NCI-H1048 (cell line): ENCODE results near the gene SPATS2L.

ENCODE experiments used
- DNase-seq: peaks from one replicate; lab custom pipeline; 2025; lab: John Stamatoyannopoulos, UW

SPATS2L gene

GRCh38 chr2:200466425-200467418, 160.2 kb downstream of the SPATS2L start:
- DNase-seq, result no peak

- DNase-seq, result no peak
Measured at GRCh38 chr2:200467806-200468681, 161.6 kb downstream of the SPATS2L start.

- DNase-seq, result no peak
Measured at GRCh38 chr2:200469708-200470211, 163.3 kb downstream of the SPATS2L start.

- DNase-seq, result no peak
Measured at GRCh38 chr2:200470230-200470629, 163.7 kb downstream of the SPATS2L start.

- DNase-seq, result no peak
Measured at GRCh38 chr2:200471324-200471848, 164.9 kb downstream of the SPATS2L start.

- no peak for DNase-seq
Measured at GRCh38 chr2:200471928-200472645, 165.6 kb downstream of the SPATS2L start.

- no peak for DNase-seq
Measured at GRCh38 chr2:200472853-200473464, 166.5 kb downstream of the SPATS2L start.

GRCh38 chr2:200475795-200476194, 169.3 kb downstream of the SPATS2L start:
- no peak for DNase-seq

GRCh38 chr2:200476836-200477235, 170.3 kb downstream of the SPATS2L start:
- no peak for DNase-seq

GRCh38 chr2:200477667-200478131, 171.2 kb downstream of the SPATS2L start:
- no peak for DNase-seq

- DNase-seq, result no peak
Measured at GRCh38 chr2:200479692-200480265, 173.3 kb downstream of the SPATS2L start.

- no peak for DNase-seq
Measured at GRCh38 chr2:200482194-200482593, 175.7 kb downstream of the SPATS2L start.

- no peak for DNase-seq
Measured at GRCh38 chr2:200483729-200484198, 177.3 kb downstream of the SPATS2L start.

- DNase-seq, result no peak
Measured at GRCh38 chr2:200484934-200485333, 178.4 kb downstream of the SPATS2L start.

GRCh38 chr2:200486529-200486928, 180.0 kb downstream of the SPATS2L start:
- DNase-seq, result no peak

- no peak for DNase-seq
Measured at GRCh38 chr2:200488169-200488568, 181.7 kb downstream of the SPATS2L start.

GRCh38 chr2:200490001-200490400, 183.5 kb downstream of the SPATS2L start:
- no peak for DNase-seq

GRCh38 chr2:200492656-200493055, 186.2 kb downstream of the SPATS2L start:
- no peak for DNase-seq

GRCh38 chr2:200494048-200494447, 187.6 kb downstream of the SPATS2L start:
- DNase-seq, result no peak

GRCh38 chr2:200496696-200497095, 190.2 kb downstream of the SPATS2L start:
- no peak for DNase-seq
